Adrenal gland (tissue), 5 donors: ENCODE measurements around the gene CES4A.
"Not testable (repeated sequence)": the region's sequence is repeated elsewhere in the genome, so short reads cannot be mapped to it uniquely, and the experiment has no call there.

Experiments used
- CTCF ChIP-seq, 6 experiments: fragments of 450-650 bp in 4 of 6; fragments of 200-600 bp in 2 of 6; sonication (generic) in 1 of 6; IDR thresholded peaks; 1 replicate in 5 of 6; 2 replicates in 1 of 6; pipeline versions ENCODE4 v1.5.1 to v1.8.0; 2016 to 2021; ENCODE audit warnings: antibody characterized with exemption in 6 of 6, mild to moderate bottlenecking in 2 of 6, moderate library complexity in 1 of 6
- POLR2A ChIP-seq, 2 donors: fragments of 450-650 bp; IDR thresholded peaks; one replicate each; pipeline ENCODE4 v1.6.1; 2017; ENCODE audit warnings: antibody characterized with exemption in 2 of 2, mild to moderate bottlenecking in 2 of 2, moderate library complexity in 1 of 2
- donor health status: DM: no; HTN: no; CAD: no.

GRCh38 chr16:66956154-66956457 lies 32.3 kb upstream of the CES4A start:
- TF ChIP-seq CTCF, POLR2A (IDR thresholded peaks at IDR 0.05): not testable (repeated sequence)
